ENCODE results near the gene DIP2C.
"Not testable (repeated sequence)": the region's sequence is repeated elsewhere in the genome, so short reads cannot be mapped to it uniquely, and the experiment has no call there.

The DIP2C gene

DNA sequence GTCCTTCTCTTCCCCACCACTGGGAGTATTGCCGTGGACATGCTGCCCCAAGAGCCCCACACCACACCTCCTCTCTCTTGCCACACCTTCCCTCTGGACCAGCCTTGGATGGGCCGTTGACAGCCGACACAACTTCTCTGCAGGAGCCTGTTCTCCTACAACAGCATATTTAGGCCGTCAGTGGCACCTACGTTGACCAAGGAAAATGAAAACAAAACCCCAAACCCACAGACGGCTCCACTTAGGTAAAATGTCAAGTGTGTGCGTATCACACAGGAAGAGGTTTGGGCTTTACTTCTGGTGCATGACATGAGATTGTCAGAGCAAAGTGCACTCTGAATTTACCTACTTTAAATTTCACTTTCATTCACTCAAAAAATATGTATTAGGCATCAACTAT lies 307.7 kb downstream of the DIP2C start:
- DNase-seq = no peak

GRCh38 chr10:381346-381745 lies 308.1 kb downstream of the DIP2C start:
- no peak for DNase-seq

DNA sequence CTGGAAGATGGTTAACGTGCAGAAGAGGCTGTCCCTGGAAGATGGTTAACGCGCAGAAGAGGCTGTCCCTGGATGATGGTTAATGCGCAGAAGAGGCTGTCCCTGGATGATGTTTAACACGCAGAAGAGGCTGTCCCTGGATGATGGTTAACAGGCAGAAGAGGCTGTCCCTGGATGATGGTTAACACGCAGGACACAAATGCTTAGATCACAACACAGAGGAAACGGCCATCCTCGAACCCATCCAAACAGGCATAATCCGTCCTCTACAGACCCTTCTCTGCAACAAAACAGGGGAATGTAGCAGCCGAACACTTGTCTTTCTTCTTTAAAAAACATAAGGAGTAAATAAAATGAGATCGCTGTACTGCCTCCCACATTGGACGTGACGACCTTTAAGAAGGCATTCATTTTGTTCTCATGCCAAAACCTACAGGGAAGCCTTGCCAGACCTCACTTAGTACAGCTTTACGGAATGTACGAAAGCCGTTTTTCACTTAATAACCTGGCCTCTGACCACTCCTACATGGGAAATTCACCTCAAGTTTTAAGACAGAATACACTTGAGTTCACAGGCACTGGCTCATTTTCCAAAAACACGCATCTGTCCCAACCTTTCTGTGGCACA lies 309.0 kb downstream of the DIP2C start:
- no peak for DNase-seq

DNA sequence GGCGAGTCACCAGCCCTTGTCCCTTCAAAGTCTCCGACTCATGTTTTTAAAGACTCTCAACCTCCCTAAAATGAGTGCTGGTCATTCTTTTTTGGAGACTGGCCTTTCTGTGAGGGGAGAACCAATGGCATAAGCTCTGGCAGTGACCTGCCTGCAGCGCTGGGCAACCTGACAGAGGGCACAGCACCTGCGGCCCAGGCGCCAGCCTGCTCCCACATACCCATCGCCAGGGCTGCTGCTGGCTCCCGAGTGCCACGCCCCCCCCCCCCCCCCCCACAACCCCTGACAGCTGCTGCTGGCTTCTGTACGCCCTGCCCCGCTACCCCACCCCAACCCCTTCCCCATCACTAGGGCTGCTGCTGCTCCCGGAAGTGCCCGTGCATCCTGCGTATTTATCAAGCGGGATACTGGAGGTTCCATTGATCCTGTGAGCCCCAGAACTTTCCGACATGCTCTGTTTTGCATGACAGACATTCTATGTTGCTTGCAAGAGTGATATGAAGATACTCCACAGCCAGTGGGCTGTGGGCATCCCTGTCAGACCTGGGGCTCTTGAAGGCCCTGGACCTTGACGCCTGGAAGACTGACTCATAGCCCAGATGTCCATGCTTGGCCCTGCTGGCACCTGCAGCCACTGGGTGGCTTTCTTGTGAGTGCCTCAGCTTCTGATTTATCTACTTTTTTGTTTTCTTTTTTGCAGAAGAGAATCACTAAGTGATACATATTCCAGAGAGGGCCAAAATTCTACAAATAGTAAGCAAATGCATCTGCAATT lies 310.4 kb downstream of the DIP2C start:
- DNase-seq = no peak

DNA sequence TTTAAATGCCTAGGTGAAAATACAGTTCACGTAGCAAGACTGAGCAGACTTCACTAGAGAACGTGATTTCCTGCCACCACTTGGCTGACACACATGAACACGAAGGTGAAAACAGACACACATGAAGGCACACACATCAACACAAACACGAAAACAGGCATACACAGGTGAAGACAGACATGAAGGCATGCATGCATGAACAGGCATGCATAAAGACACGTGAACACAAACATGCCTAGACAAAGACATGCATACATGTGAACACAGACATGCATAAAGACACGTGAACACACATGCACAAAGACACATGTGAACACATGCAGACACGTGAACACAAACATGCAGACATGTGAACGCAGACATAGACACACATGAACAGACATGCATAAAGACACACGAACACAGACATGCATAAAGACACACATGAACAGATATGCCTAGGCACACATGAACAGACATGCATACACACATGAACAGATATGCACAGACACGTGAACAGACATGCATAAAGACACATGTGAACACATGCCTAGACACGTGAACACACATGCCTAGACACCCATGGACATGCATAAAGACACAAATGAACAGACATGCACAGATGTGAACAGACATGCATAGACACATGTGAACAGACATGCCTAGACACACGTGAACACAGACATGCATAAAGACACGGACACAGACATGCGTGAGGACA lies 311.1 kb downstream of the DIP2C start:
- DNase-seq = no peak

DNA sequence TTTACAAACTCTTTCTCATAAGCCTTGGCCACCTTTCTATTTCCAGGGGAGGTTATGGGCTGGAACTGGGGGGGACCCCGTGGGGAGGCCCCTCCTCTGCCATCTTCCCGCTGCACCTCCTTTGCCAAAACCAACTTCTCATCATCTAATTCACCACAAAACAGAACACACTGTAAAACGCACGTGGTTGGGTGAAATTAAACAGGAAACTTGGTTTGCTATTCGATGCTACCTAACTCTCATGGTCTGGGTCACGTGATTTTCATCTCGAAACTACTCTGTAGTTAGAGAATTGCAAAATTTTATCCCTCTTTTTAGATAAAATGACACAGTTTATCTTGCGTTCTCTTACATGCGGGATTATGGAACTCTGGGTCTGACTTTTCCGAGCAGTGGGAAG lies 312.2 kb downstream of the DIP2C start:
- no peak for DNase-seq

- DNase-seq = no peak
Observed at GRCh38 chr10:375815-376505, 313.5 kb downstream of the DIP2C start.

DNA sequence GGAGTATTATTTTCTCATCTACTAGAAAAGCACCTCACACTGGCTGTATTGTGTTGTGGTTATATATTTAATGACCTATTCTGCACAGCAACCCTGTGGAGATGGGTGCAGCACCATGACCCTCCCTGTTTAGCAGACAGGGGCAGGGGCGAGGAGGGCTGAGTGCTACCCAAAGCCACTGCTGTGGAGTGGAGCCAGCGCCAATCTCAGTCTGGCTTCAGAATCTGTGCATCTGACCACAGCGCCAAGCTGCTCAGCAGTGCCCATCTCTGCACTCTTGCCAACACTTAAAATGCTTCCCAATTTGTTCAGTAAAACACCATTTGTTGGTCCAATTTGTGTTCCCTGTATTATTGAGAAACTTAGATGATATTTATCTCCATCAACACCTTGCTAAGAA lies 315.1 kb downstream of the DIP2C start:
- DNase-seq = no peak

- no peak for DNase-seq
Observed at GRCh38 chr10:373526-374309, 315.8 kb downstream of the DIP2C start.

DNA sequence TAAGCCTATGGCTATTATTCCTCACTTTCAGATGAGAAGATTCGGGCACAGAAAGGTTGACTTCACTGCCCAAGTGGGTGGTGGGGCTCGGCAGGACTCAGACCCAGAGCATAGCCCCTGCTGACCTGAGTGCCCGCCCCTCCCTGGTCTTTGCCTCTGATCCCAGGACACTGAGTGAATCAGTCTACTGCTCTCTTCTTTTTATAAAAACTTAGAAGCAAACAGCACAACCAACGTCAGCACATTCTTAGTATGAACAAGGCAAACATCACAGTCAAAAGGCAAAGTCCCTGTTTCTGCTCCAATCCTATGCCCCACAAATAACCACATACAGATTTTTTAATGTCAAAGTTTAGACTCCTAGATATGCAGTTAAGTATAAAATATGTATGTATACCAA lies 316.5 kb downstream of the DIP2C start:
- no peak for DNase-seq

- no peak for DNase-seq
Observed at GRCh38 chr10:372566-372965, 316.9 kb downstream of the DIP2C start.

DNA sequence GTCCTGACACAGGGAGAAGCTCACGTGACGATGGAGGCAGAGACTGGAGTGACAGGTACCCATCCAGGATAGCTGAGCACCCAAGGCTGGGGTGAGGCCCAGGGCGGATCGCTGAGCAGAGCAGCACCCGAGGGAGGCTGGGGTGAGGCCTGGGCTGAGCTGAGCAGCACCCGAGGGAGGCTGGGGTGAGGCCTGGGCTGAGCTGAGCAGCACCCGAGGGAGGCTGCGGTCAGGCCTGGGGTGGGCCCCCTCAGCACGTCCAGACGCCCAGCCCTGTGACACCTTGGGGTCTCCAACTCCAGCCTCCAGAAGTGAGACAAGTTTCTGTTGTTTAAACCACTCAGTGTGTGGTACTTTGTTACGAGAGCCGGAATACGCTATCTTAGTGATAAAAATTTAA lies 318.0 kb downstream of the DIP2C start:
- DNase-seq = no peak

GRCh38 chr10:370449-370825 lies 319.0 kb downstream of the DIP2C start:
- DNase-seq = no peak

DNA sequence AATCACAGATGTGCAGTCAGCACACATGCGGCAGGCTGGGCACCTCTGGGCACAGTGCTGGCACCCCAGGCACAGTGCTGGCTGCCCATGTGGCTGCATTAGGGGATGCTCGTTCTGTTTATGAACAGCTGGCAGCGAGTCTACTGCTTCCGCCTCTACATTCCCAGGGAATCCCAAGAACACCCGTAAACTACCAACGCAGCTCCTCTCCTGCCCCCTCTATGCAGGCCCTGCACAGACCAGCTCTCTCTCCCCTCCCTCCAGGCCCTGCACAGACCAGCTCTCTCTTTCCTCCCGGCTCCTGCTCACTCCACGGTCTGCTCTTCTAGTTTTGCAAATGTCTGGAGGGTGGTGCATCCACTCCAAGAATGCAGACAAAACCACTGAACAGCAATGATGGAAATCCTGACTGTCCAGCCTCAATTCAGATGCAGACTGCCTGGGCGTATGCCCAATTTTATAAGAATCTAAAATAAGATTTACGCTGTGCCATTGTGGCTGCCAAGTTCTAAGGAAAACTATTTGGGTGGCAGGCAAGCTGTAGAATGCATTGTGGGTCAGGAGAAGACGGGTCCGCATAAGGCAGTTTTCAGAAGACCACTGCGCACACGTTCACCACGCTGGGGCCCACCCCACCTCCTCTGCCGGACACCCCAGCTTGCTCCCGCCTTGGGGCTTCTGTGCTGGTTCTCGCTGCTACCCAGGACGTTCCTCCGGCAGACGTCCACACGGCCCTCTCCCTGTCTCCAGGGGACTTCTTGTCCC lies 319.6 kb downstream of the DIP2C start:
- DNase-seq = no peak

- DNase-seq = no peak
Observed at GRCh38 chr10:369221-369683, 320.2 kb downstream of the DIP2C start.

DNA sequence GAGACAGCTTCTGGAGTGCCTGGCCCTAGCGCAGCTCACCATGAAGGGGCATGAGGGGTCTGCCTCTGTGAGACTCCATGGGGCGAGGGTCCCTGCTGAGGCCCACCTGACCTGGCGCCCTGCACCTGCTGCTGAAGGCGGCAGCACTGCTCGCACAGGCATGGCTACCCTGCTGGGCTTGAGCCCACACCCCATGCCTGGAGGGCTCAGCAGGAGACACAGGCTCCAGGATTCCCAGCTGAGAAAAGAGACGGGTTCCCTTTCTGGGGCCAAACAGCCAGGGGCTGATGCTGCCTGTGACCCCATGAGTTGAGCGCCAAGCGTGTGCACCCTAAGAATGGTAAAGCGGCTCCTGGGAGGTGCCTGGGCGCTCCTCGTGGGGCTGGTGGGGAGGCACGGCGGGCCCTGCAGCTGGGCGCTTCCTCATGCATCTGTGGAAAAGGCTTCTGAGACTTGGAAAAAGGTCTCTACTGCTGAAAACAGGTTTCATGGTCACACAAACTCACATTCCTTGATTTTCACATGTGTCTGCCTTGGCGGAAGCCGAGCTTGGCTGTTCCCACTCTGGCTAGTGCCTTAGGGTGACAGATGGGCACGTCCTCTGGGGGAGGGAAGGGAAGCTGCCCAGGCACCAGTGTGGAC lies 320.8 kb downstream of the DIP2C start:
- no peak for DNase-seq

DNA sequence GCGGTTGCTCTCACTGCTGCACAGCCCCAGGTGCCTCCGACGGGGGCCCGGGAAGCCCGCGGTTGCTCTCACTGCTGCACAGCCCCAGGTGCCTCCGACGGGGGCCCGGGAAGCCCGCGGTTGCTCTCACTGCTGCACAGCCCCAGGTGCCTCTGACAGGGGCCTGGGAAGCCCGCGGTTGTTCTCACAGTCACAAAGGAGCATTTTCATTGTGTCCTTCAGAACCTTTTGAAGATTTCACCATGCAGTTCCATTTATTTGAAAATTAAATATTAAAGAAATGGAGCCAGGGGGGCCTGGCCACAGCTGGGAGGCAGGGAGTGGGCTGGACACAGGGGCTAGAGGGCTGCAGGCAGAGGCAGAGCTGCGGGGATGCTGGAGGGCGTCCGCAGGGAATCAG lies 321.4 kb downstream of the DIP2C start:
- DNase-seq = not testable (repeated sequence)

DNA sequence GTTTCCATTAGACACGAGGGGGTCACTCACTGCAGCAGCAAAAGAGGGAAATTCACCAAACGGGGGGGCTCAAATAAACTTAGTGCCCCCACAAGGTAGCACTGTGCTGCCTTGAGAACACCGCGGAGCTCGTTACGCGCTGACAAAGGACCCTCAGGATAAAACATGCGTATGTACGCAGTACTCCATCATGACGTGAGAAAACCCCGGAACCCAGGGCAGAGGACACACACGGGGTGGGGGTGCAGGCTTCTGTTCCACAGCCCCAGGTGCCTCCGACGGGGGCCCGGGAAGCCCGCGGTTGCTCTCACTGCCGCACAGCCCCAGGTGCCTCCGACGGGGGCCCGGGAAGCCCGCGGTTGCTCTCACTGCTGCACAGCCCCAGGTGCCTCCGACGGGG lies 321.8 kb downstream of the DIP2C start:
- no peak for DNase-seq

GRCh38 chr10:366186-366585 lies 323.3 kb downstream of the DIP2C start:
- no peak for DNase-seq

GRCh38 chr10:364267-364775 lies 325.1 kb downstream of the DIP2C start:
- DNase-seq = no peak

GRCh38 chr10:363152-363551 lies 326.3 kb downstream of the DIP2C start:
- no peak for DNase-seq

All from effector CD4-positive, alpha-beta T cell (primary cell).